CD4-positive, alpha-beta T cell treated with Interferon alpha-2 for 1 hour (primary cell): Measurements from ENCODE around the gene CCND1.

ENCODE experiments used
- DNase-seq, 2 donors: peaks; one replicate each; pipeline ENCODE4 v3.0.0-alpha.2; 2020 to 2022

The CCND1 gene

GRCh38 chr11:69640995-69641581, at the start of gene CCND1:
TSS of gene CCND1 (plus strand) at chr11:69641156. CDS start at chr11:69641314, 158 bp downstream.
- peak; percentile 36 to 55 for DNase-seq

- no peak for DNase-seq
These were observed 47.8 kb upstream of the CCND1 start for GRCh38 chr11:69592986-69593650.

- no peak for DNase-seq
These were observed 47.1 kb upstream of the CCND1 start for GRCh38 chr11:69593851-69594250.

- DNase-seq, result no peak
These were observed 46.5 kb upstream of the CCND1 start for GRCh38 chr11:69594481-69594880.

GRCh38 chr11:69595805-69596665, 44.9 kb upstream of the CCND1 start:
- DNase-seq, result no peak

GRCh38 chr11:69598147-69598546, 42.8 kb upstream of the CCND1 start:
- no peak for DNase-seq

- DNase-seq, result no peak
These were observed 41.5 kb upstream of the CCND1 start for GRCh38 chr11:69599502-69599901.

- no peak for DNase-seq
These were observed 41.0 kb upstream of the CCND1 start for GRCh38 chr11:69600001-69600400.

- no peak for DNase-seq
These were observed 39.7 kb upstream of the CCND1 start for GRCh38 chr11:69601011-69601975.

- no peak for DNase-seq
These were observed 37.7 kb upstream of the CCND1 start for GRCh38 chr11:69603111-69603836.

GRCh38 chr11:69604055-69604454, 36.9 kb upstream of the CCND1 start:
- no peak for DNase-seq

GRCh38 chr11:69605737-69606526, 35.0 kb upstream of the CCND1 start:
- DNase-seq, result no peak

GRCh38 chr11:69609351-69609750, 31.6 kb upstream of the CCND1 start:
- DNase-seq, result no peak

GRCh38 chr11:69611548-69612526, 29.1 kb upstream of the CCND1 start:
- DNase-seq, result no peak

- DNase-seq, result no peak
These were observed 27.4 kb upstream of the CCND1 start for GRCh38 chr11:69613594-69613993.

GRCh38 chr11:69614085-69614484, 26.9 kb upstream of the CCND1 start:
- DNase-seq, result no peak

GRCh38 chr11:69615545-69616278, 25.2 kb upstream of the CCND1 start:
- no peak for DNase-seq

- no peak for DNase-seq
These were observed 23.7 kb upstream of the CCND1 start for GRCh38 chr11:69617220-69617619.

GRCh38 chr11:69617682-69618081, 23.3 kb upstream of the CCND1 start:
- no peak for DNase-seq
